Mucosa of stomach (tissue), 1 donor: ENCODE data around the gene RTRAF.

Source experiments
- H3K27me3 ChIP-seq: one replicate; pipeline ENCODE4 v1.7.0; 2013; ENCODE audit warnings: mild to moderate bottlenecking, low read length; ENCODE audit not compliant: control insufficient read depth, insufficient read depth
- H3K36me3 ChIP-seq: one replicate; pipeline ENCODE4 v1.7.0; 2013; ENCODE audit warnings: low read length; ENCODE audit not compliant: control insufficient read depth, insufficient read depth
- H3K4me1 ChIP-seq: one replicate; pipeline ENCODE4 v1.7.0; 2013; ENCODE audit warnings: mild to moderate bottlenecking, low read length; ENCODE audit not compliant: control insufficient read depth, insufficient read depth
- H3K4me3 ChIP-seq: one replicate; pipeline ENCODE4 v1.7.0; 2013; ENCODE audit warnings: low read length
- H3K9ac ChIP-seq: one replicate; pipeline ENCODE4 v1.7.0; 2013; ENCODE audit warnings: mild to moderate bottlenecking, low read length, moderate library complexity
- H3K9me3 ChIP-seq: one replicate; pipeline ENCODE4 v1.7.0; 2013; ENCODE audit warnings: mild to moderate bottlenecking, low read length, moderate library complexity; ENCODE audit not compliant: control insufficient read depth
- donor health status: Pancreatic carcinoma.

The RTRAF gene

DNA sequence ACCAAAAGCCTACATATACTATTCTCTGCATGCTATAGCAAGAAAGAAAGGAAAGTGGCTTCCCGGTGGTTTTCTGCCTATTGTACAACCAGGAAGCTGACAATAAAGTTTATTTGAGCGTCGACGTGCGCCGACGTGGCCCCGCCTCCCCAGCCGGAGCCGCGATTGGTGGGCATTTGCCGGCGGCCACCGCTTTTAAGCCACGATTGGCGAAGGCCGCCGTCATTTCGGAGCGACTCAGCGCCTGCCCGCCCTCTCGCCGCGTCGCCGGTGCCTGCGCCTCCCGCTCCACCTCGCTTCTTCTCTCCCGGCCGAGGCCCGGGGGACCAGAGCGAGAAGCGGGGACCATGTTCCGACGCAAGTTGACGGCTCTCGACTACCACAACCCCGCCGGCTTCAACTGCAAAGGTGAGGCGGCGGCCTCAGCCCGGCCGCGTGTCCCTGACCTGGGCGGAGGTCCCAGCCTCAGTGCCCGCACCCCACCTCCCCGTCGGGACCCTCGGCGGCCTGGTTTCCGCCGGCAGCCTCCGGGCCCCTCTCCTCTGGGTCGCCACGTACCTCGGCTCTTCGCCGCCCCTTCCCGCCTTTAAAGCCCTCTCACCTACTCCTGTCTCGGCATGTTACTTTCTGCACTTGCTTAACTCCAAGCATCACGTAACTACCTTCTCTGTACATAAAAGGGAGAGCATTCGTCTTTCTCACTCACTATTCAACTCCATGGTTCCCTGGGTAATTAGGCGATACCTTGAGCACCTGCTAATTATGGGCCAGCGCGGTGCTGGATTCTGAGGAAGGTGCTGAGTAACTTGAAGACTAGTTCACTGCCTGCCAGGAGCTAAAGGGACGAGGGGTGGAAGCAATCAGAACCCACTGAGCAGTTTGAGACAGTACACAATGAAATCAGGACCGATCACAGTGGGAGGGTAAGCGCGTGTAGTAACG is at the start of gene RTRAF:
TSS of gene RTRAF (plus strand) at position 254 of the 942 bp plus-strand sequence. CDS start at position 348, 94 bp downstream.
- peaks cover 6% of the 10 kb centered on the region for H3K4me1 ChIP-seq
- H3K9ac ChIP-seq, result peak within 1 kb of the TSS; percentile 89
- H3K36me3 ChIP-seq, result peaks cover 4% of the 10 kb centered on the region
- no peaks in the 10 kb centered on the region for H3K9me3 ChIP-seq
- peak within 1 kb of the TSS; percentile 94 for H3K4me3 ChIP-seq
- no peaks in the 10 kb centered on the region for H3K27me3 ChIP-seq

DNA sequence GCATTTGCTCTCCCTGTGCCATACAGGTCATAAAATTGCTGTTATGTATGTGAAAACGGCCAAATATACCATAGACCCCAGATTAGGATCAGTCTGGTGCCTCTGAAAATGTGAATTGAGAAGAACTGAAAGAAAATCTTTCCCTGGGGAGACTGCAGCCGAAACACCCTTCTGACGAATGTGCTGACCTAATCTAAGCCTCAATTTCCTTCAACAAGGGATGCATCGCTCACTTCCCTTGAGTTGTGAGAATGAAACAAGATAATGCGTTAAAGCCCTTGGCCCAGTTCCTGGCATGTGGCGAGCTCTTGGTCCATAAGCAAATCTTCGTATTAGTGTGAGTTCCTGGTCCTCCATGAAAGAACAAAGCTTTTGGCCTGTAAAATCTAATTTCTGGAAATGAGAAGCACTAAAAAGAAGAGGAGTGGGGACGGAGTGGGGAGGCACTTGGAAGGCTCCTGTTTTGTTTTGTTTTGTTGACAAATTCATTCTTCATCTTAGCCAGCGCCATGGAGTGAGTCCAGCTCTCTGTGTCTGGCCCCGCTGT is 49.5 kb upstream of the RTRAF start:
- Histone ChIP-seq H3K36me3 (no peaks in the 10 kb centered on the region), H3K4me3 (no peak overlapping the region), H3K9ac (no peak overlapping the region)

GRCh38 chr14:51942971-51943370 is 46.4 kb upstream of the RTRAF start:
- Histone ChIP-seq H3K4me1 (no peaks in the 10 kb centered on the region), H3K36me3 (no peaks in the 10 kb centered on the region), H3K4me3 (no peak overlapping the region), H3K27me3 (no peaks in the 10 kb centered on the region), H3K9me3 (no peaks in the 10 kb centered on the region), H3K9ac (no peak overlapping the region)

More for the DNA sequence above, 49.5 kb upstream of the RTRAF start:
- no peaks in the 10 kb centered on the region for H3K4me1 ChIP-seq
- no peaks in the 10 kb centered on the region for H3K27me3 ChIP-seq
- H3K9me3 ChIP-seq, result no peaks in the 10 kb centered on the region

GRCh38 chr14:51950007-51950406 is 39.3 kb upstream of the RTRAF start:
- no peaks in the 10 kb centered on the region for H3K36me3 ChIP-seq

GRCh38 chr14:51951656-51952055 is 37.7 kb upstream of the RTRAF start:
- H3K36me3 ChIP-seq, result no peaks in the 10 kb centered on the region

More at GRCh38 chr14:51950007-51950406, 39.3 kb upstream of the RTRAF start:
- no peak overlapping the region for H3K9ac ChIP-seq
- H3K9me3 ChIP-seq, result no peaks in the 10 kb centered on the region
- no peak overlapping the region for H3K4me3 ChIP-seq
- H3K4me1 ChIP-seq, result no peaks in the 10 kb centered on the region
- H3K27me3 ChIP-seq, result no peaks in the 10 kb centered on the region

DNA sequence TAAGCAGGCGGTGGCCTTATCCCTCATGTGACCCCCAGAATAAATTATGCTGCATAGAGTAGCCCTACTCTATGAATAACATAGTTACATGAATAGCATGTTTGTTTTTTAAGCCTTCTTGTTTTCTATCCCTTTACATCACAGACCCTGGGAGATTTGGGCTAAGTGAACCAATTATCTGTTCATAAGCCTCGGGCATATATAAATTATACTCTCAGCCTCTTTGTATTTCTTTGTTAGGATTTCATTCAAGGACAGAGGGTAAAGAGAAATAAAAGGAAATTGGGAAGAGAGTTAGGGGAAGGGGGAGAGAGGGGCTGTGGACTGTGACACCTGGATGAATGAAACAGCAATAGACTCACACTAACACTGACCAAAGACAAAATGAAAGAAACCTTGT is 35.3 kb upstream of the RTRAF start:
- Histone ChIP-seq H3K9ac (no peak overlapping the region), H3K9me3 (no peaks in the 10 kb centered on the region), H3K36me3 (no peaks in the 10 kb centered on the region), H3K4me3 (no peak overlapping the region), H3K27me3 (no peaks in the 10 kb centered on the region), H3K4me1 (no peaks in the 10 kb centered on the region)

More at GRCh38 chr14:51951656-51952055, 37.7 kb upstream of the RTRAF start:
- no peak overlapping the region for H3K9ac ChIP-seq
- no peaks in the 10 kb centered on the region for H3K4me1 ChIP-seq
- no peaks in the 10 kb centered on the region for H3K9me3 ChIP-seq
- H3K4me3 ChIP-seq, result no peak overlapping the region
- no peaks in the 10 kb centered on the region for H3K27me3 ChIP-seq

DNA sequence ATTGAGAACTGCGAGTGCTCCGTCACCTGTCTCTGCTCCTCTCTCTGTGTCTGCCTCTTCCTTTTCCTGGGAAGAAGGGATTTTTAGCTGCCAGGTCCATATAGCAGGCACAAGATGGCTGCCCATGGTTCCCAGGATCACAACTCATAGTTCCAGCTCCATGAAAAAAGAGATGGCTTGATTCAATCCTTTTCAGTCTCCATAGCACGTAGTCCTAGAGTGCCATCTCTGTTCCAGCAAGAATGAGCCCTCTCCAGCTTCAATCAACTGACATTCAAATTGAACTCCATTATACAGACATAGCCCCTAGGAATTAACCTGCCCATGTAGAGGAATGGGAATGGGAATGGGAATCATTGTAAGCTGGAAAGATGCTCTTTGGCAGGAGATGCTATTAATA is 34.7 kb upstream of the RTRAF start:
- H3K4me1 ChIP-seq, result no peaks in the 10 kb centered on the region
- no peak overlapping the region for H3K9ac ChIP-seq
- no peak overlapping the region for H3K4me3 ChIP-seq
- no peaks in the 10 kb centered on the region for H3K36me3 ChIP-seq
- no peaks in the 10 kb centered on the region for H3K9me3 ChIP-seq
- H3K27me3 ChIP-seq, result no peaks in the 10 kb centered on the region

GRCh38 chr14:51957950-51958349 is 31.4 kb upstream of the RTRAF start:
- Histone ChIP-seq H3K9ac (no peak overlapping the region), H3K4me3 (no peak overlapping the region), H3K36me3 (no peaks in the 10 kb centered on the region)

GRCh38 chr14:51959928-51960327 is 29.4 kb upstream of the RTRAF start:
- no peaks in the 10 kb centered on the region for H3K9me3 ChIP-seq
- H3K4me1 ChIP-seq, result no peaks in the 10 kb centered on the region
- no peak overlapping the region for H3K9ac ChIP-seq
- H3K36me3 ChIP-seq, result no peaks in the 10 kb centered on the region
- no peak overlapping the region for H3K4me3 ChIP-seq
- H3K27me3 ChIP-seq, result no peaks in the 10 kb centered on the region

More at GRCh38 chr14:51957950-51958349, 31.4 kb upstream of the RTRAF start:
- Histone ChIP-seq H3K9me3 (no peaks in the 10 kb centered on the region), H3K4me1 (no peaks in the 10 kb centered on the region), H3K27me3 (no peaks in the 10 kb centered on the region)

DNA sequence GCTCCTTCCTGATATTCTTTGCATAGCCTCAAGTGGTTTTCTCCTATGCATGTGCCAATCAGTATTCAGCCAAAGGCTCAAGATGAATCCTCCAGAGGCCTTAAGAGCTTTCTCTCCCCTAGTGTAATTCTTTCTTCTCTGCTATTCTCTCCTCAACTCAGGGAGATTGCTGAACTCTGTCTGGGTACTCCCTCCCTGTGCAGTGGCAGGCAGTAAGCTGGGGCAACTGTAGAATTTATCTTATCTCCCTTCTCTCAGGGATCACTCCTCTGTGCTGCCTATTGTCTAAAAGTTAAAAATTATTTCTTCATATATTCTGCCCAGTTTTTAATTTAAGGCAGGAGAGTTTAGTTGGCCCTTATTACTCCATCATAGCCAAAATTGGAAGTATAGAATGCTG is 28.5 kb upstream of the RTRAF start:
- H3K9ac ChIP-seq, result no peak overlapping the region

GRCh38 chr14:51962711-51963110 is 26.6 kb upstream of the RTRAF start:
- no peaks in the 10 kb centered on the region for H3K36me3 ChIP-seq
- no peaks in the 10 kb centered on the region for H3K9me3 ChIP-seq
- no peaks in the 10 kb centered on the region for H3K4me1 ChIP-seq
- H3K4me3 ChIP-seq, result no peak overlapping the region
- H3K9ac ChIP-seq, result no peak overlapping the region
- no peaks in the 10 kb centered on the region for H3K27me3 ChIP-seq

More for the DNA sequence above, 28.5 kb upstream of the RTRAF start:
- Histone ChIP-seq H3K9me3 (no peaks in the 10 kb centered on the region), H3K4me3 (no peak overlapping the region), H3K4me1 (no peaks in the 10 kb centered on the region), H3K27me3 (no peaks in the 10 kb centered on the region), H3K36me3 (no peaks in the 10 kb centered on the region)

- H3K9ac ChIP-seq, result no peak overlapping the region
- H3K27me3 ChIP-seq, result no peaks in the 10 kb centered on the region
- no peaks in the 10 kb centered on the region for H3K4me1 ChIP-seq
- H3K36me3 ChIP-seq, result no peaks in the 10 kb centered on the region
- no peaks in the 10 kb centered on the region for H3K9me3 ChIP-seq
- no peak overlapping the region for H3K4me3 ChIP-seq
Observed at GRCh38 chr14:51963286-51963685, 26.1 kb upstream of the RTRAF start.
